GM23248 (cell line): ENCODE results near the gene ATP2C2. TPM values are rescaled to one million over a fixed set of nuclear protein-coding genes. Genes with fewer than 3 reads are reported as not detected.

Experiments
- DNase-seq: peaks from one replicate; pipeline ENCODE4 v3.0.0-alpha.2; 2015
- H2AFZ ChIP-seq: fragments of 200-600 bp; sonication (generic); 2 replicates; pipeline ENCODE4 v1.6.1; 2016; ENCODE audit warnings: antibody characterized with exemption
- H3F3A ChIP-seq: fragments of 200-600 bp; sonication (generic); 2 replicates; pipeline ENCODE4 v1.6.1; 2016; ENCODE audit warnings: mild to moderate bottlenecking, antibody characterized with exemption, mixed run types; ENCODE audit not compliant: insufficient read depth
- H3K27ac ChIP-seq: fragments of 200-600 bp; sonication (generic); 2 replicates; pipeline ENCODE4 v1.5.1; 2016; ENCODE audit warnings: mild to moderate bottlenecking
- H3K27me3 ChIP-seq: fragments of 200-600 bp; sonication (generic); replicated peaks from 2 replicates; pipeline ENCODE4 v1.6.1; 2016; ENCODE audit warnings: mild to moderate bottlenecking; ENCODE audit not compliant: insufficient read depth
- H3K36me3 ChIP-seq: fragments of 200-600 bp; sonication (generic); 2 replicates; pipeline ENCODE4 v1.6.1; 2016; ENCODE audit warnings: low read depth, mild to moderate bottlenecking
- H3K4me1 ChIP-seq: fragments of 200-600 bp; sonication (generic); 2 replicates; pipeline ENCODE4 v1.6.1; 2016; ENCODE audit warnings: mild to moderate bottlenecking; ENCODE audit not compliant: insufficient read depth
- H3K4me2 ChIP-seq: fragments of 200-600 bp; sonication (generic); one replicate; pipeline ENCODE4 v1.6.1; 2016; ENCODE audit warnings: mild to moderate bottlenecking; ENCODE audit not compliant: unreplicated experiment
- H3K4me3 ChIP-seq: fragments of 200-600 bp; sonication (generic); 2 replicates; pipeline ENCODE4 v1.5.1; 2016; ENCODE audit warnings: mild to moderate bottlenecking
- H3K79me2 ChIP-seq: fragments of 200-600 bp; sonication (generic); 2 replicates; pipeline ENCODE4 v1.6.1; 2016; ENCODE audit warnings: mild to moderate bottlenecking; ENCODE audit not compliant: insufficient read depth
- H3K9ac ChIP-seq: fragments of 200-600 bp; sonication (generic); 2 replicates; pipeline ENCODE4 v1.6.1; 2016; ENCODE audit warnings: mild to moderate bottlenecking
- H3K9me2 ChIP-seq: fragments of 200-600 bp; sonication (generic); 2 replicates; pipeline ENCODE4 v1.6.1; 2016; ENCODE audit warnings: mixed run types, mild to moderate bottlenecking, moderate library complexity; ENCODE audit not compliant: insufficient read depth
- H3K9me3 ChIP-seq: fragments of 200-600 bp; sonication (generic); one replicate; pipeline ENCODE4 v1.6.1; 2017; ENCODE audit warnings: low read depth
- H4K20me1 ChIP-seq: fragments of 200-600 bp; sonication (generic); 2 replicates; pipeline ENCODE4 v1.6.0; 2016; ENCODE audit not compliant: insufficient read depth
- EZH2 ChIP-seq: fragments of 200-600 bp; sonication (generic); IDR thresholded peaks from 2 replicates; pipeline ENCODE4 v1.6.1; 2018; ENCODE audit warnings: antibody characterized with exemption, mild to moderate bottlenecking; ENCODE audit not compliant: insufficient read depth, poor library complexity, severe bottlenecking
- EZH2phosphoT487 ChIP-seq: fragments of 200-600 bp; sonication (generic); IDR thresholded peaks from 2 replicates; pipeline ENCODE4 v1.6.1; 2018; ENCODE audit warnings: antibody characterized with exemption, moderate library complexity, mild to moderate bottlenecking, low read depth; ENCODE audit not compliant: insufficient read depth
- WGBS, 2 experiments: methylation state at CpG; one replicate each; pipeline ENCODE4 v1.1.6; 2015 to 2017; ENCODE audit warnings: low lambda C conversion rate in 2 of 2, low coverage in 1 of 2; ENCODE audit errors: missing lambda C conversion rate in 2 of 2; 5-methylcytosine and 5-hydroxymethylcytosine counted together
- in situ Hi-C: fragments of 300-500 bp; cut with MboI; formaldehyde crosslinking; loops from 2 replicates; pipeline ENCODE4 v1.15.0; 2020
- polyA plus RNA-seq: library from polyadenylated mRNA; unstranded; fragments of >200 nt; fragmentation: Nextera tagmentation; extraction: Ambion mirVana; gene quantifications from 2 replicates; pipeline ENCODE4 v1.2.1, GENCODE V29; 2016
- total RNA-seq: library from RNA; depleted of rRNA; stranded (reverse); fragments of >200 nt; shearing (Covaris generic); gene quantifications from 2 replicates; pipeline ENCODE4 v1.2.3, GENCODE V29; 2014

The ATP2C2 gene
- total and polyA plus RNA-seq, 2 experiments from 2014 or later = 0.84 TPM; not detected in 1

- H3K9me2 ChIP-seq = no peaks in the 10 kb centered on the region
- H3K4me3 ChIP-seq = no peak overlapping the region
- no peak overlapping the region for H3K27ac ChIP-seq
- H3K4me1 ChIP-seq = no peaks in the 10 kb centered on the region
- no peak overlapping the region for H3K9ac ChIP-seq
- peaks cover 53% of the 10 kb centered on the region for H3K36me3 ChIP-seq
- no peaks in the 10 kb centered on the region for H3K27me3 ChIP-seq
- H3K9me3 ChIP-seq = no peaks in the 10 kb centered on the region
- H4K20me1 ChIP-seq = no peaks in the 10 kb centered on the region
- TF ChIP-seq EZH2 (no peak), EZH2phosphoT487 (no peak)
- H2AFZ ChIP-seq = no peak overlapping the region
- no peak overlapping the region for H3K4me2 ChIP-seq
- no peaks in the 10 kb centered on the region for H3F3A ChIP-seq
- no peak for DNase-seq
- in situ Hi-C loops = no loop called here
- 90 to 91% methylated on average over 6 of the region's 6 CpGs for WGBS, 2 experiments
- H3K79me2 ChIP-seq = peaks cover 30% of the 10 kb centered on the region
Measured at GRCh38 chr16:84464116-84464515, 95.8 kb downstream of the ATP2C2 start.

- Histone ChIP-seq H3K36me3 (peaks cover 53% of the 10 kb centered on the region), H3K9me3 (no peaks in the 10 kb centered on the region), H3K79me2 (peaks cover 30% of the 10 kb centered on the region), H3K27me3 (no peaks in the 10 kb centered on the region), H3F3A (no peaks in the 10 kb centered on the region), H3K27ac (no peak overlapping the region), H3K4me3 (no peak overlapping the region), H3K4me2 (no peak overlapping the region), H4K20me1 (no peaks in the 10 kb centered on the region), H2AFZ (no peak overlapping the region), H3K4me1 (no peaks in the 10 kb centered on the region), H3K9me2 (no peaks in the 10 kb centered on the region), H3K9ac (no peak overlapping the region)
- DNase-seq = no peak
- no peak for TF ChIP-seq EZH2phosphoT487
- no peak for TF ChIP-seq EZH2
- in situ Hi-C loops = no loop called here
- 89 to 92% methylated on average over 6 of the region's 6 CpGs for WGBS, 2 experiments
Measured at GRCh38 chr16:84465154-84465553, 96.8 kb downstream of the ATP2C2 start.

GRCh38 chr16:84466692-84467091 is 98.4 kb downstream of the ATP2C2 start:
- no peak overlapping the region for H3K27ac ChIP-seq

GRCh38 chr16:84467256-84467655 is 98.9 kb downstream of the ATP2C2 start:
- in situ Hi-C loops = no loop called here
- no peak overlapping the region for H3K4me2 ChIP-seq
- no peaks in the 10 kb centered on the region for H3K4me1 ChIP-seq
- no peaks in the 10 kb centered on the region for H4K20me1 ChIP-seq
- no peak overlapping the region for H3K9ac ChIP-seq
- no peaks in the 10 kb centered on the region for H3K9me2 ChIP-seq
- TF ChIP-seq EZH2phosphoT487 = no peak
- TF ChIP-seq EZH2 = no peak
- no peak overlapping the region for H3K27ac ChIP-seq
- no peaks in the 10 kb centered on the region for H3F3A ChIP-seq
- peak; percentile 32 for DNase-seq
- peaks cover 47% of the 10 kb centered on the region for H3K79me2 ChIP-seq
- no peak overlapping the region for H3K4me3 ChIP-seq
- no peaks in the 10 kb centered on the region for H3K9me3 ChIP-seq
- H2AFZ ChIP-seq = no peak overlapping the region
- H3K36me3 ChIP-seq = peaks cover 43% of the 10 kb centered on the region
- no peaks in the 10 kb centered on the region for H3K27me3 ChIP-seq
- WGBS, 2 experiments = 92 to 100% methylated on average over 1 of the region's 1 CpG

More at GRCh38 chr16:84466692-84467091, 98.4 kb downstream of the ATP2C2 start:
- Histone ChIP-seq H3K4me1 (no peaks in the 10 kb centered on the region), H3K9me3 (no peaks in the 10 kb centered on the region), H3K9me2 (no peaks in the 10 kb centered on the region), H3K4me3 (no peak overlapping the region), H3K9ac (no peak overlapping the region), H3F3A (no peaks in the 10 kb centered on the region), H3K4me2 (no peak overlapping the region), H3K27me3 (no peaks in the 10 kb centered on the region), H4K20me1 (no peaks in the 10 kb centered on the region), H2AFZ (no peak overlapping the region), H3K36me3 (peaks cover 47% of the 10 kb centered on the region), H3K79me2 (peaks cover 42% of the 10 kb centered on the region)
- TF ChIP-seq EZH2 (no peak), EZH2phosphoT487 (no peak)
- in situ Hi-C loops = no loop called here
- 79 to 87% methylated on average over 4 of the region's 4 CpGs for whole genome bisulfite sequencing, 2 experiments
- no peak for DNase-seq

- Histone ChIP-seq H3K4me3 (no peak overlapping the region), H4K20me1 (0 out of 2 replicates have a peak, but pooled peaks cover 3% of the 10 kb centered on the region)
- in situ Hi-C loops = no loop called here
Measured at GRCh38 chr16:84467709-84468108, 99.4 kb downstream of the ATP2C2 start.

More at GRCh38 chr16:84467709-84468108, 99.4 kb downstream of the ATP2C2 start:
- Histone ChIP-seq H3F3A (no peaks in the 10 kb centered on the region), H3K4me1 (no peaks in the 10 kb centered on the region), H2AFZ (no peak overlapping the region), H3K27me3 (no peaks in the 10 kb centered on the region), H3K9me3 (no peaks in the 10 kb centered on the region), H3K27ac (no peak overlapping the region), H3K4me2 (no peak overlapping the region), H3K9ac (no peak overlapping the region), H3K9me2 (no peaks in the 10 kb centered on the region), H3K79me2 (peaks cover 52% of the 10 kb centered on the region), H3K36me3 (peaks cover 38% of the 10 kb centered on the region)
- no peak for DNase-seq
- no peak for TF ChIP-seq EZH2phosphoT487
- TF ChIP-seq EZH2 = no peak
